Type B pancreatic cell (in vitro differentiated cells): Measurements from ENCODE around the gene COL8A2. TPM values are rescaled to one million over a fixed set of nuclear protein-coding genes. Genes with fewer than 3 reads are reported as not detected.

Experiments
- DNase-seq: peaks from one replicate; pipeline ENCODE4 v3.0.0; 2021; ENCODE audit warnings: mixed read lengths; ENCODE audit not compliant: unreplicated experiment; ENCODE audit errors: extremely low spot score
- H3K27ac Mint-ChIP-seq: 2 replicates; pipeline ENCODE4 v1.8.0; 2021; ENCODE audit warnings: mild to moderate bottlenecking, mixed read lengths
- H3K27me3 Mint-ChIP-seq: 2 replicates; pipeline ENCODE4 v1.8.0; 2021; ENCODE audit warnings: mixed read lengths
- H3K36me3 Mint-ChIP-seq: 2 replicates; pipeline ENCODE4 v1.8.0; 2021; ENCODE audit warnings: mixed read lengths
- H3K4me1 Mint-ChIP-seq: one replicate; pipeline ENCODE4 v1.8.0; 2021; ENCODE audit warnings: mixed read lengths; ENCODE audit not compliant: unreplicated experiment
- H3K4me3 Mint-ChIP-seq: 2 replicates; pipeline ENCODE4 v1.8.0; 2021; ENCODE audit warnings: mild to moderate bottlenecking, mixed read lengths
- H3K9me3 Mint-ChIP-seq: 2 replicates; pipeline ENCODE4 v1.8.0; 2021; ENCODE audit warnings: mixed read lengths
- total RNA-seq: library from RNA; stranded (reverse); gene quantifications from 2 replicates; pipeline ENCODE4 v1.2.1, GENCODE V29; 2021; ENCODE audit warnings: low replicate concordance
- TF ChIP-seq, protein P1 (sequence below): fragments of 200-600 bp; sonication (generic); conservative IDR thresholded peaks from 2 replicates; pipeline ENCODE4 v1.5.0; 2021; ENCODE audit warnings: antibody characterized with exemption, mild to moderate bottlenecking

The COL8A2 gene
- total RNA-seq, 1 donor from 2014 or later = 2.5 TPM

DNA sequence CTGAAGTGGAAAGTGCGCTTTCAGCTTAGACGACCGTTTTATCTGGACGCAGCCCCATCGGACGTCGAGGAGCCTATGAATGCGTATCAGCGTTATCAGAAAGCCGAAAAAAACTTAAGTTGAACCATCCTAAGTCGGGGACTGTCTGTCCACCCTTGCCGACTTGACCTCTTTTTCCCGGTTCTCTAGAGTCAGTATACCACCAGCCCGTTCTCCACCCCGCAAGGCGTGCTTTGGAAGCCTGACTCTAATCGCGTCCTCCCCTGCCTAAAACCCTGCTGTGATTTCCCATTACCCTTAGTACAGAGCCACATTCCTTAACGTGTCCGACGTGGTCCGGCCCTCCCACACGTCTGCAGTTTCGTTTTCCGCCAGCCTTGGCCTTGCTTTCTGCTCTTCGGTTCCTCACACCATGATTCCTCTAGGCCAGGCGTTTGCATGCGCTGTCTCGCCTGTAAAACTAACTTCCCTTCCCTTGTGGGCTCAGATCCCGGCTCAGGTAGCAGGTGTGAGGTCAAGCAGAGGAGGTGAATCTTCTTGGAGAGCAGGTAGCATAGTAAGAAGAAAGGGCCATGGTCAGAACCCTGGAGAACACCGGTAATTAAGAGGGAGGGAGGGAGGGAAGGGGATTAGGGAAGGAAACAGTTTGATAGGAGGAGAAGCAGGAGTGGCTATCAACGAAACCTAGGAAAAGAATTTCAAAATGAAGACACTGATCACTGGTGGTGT, 35.5 kb downstream of the COL8A2 start:
- H3K4me1 Mint-ChIP-seq = peaks cover 10% of the 10 kb centered on the region
- H3K27ac Mint-ChIP-seq = peak overlapping the region; percentile 93
- DNase-seq = no peak
- H3K9me3 Mint-ChIP-seq = no peaks in the 10 kb centered on the region
- H3K36me3 Mint-ChIP-seq = peaks cover 5% of the 10 kb centered on the region
- TF ChIP-seq, protein P1, sequence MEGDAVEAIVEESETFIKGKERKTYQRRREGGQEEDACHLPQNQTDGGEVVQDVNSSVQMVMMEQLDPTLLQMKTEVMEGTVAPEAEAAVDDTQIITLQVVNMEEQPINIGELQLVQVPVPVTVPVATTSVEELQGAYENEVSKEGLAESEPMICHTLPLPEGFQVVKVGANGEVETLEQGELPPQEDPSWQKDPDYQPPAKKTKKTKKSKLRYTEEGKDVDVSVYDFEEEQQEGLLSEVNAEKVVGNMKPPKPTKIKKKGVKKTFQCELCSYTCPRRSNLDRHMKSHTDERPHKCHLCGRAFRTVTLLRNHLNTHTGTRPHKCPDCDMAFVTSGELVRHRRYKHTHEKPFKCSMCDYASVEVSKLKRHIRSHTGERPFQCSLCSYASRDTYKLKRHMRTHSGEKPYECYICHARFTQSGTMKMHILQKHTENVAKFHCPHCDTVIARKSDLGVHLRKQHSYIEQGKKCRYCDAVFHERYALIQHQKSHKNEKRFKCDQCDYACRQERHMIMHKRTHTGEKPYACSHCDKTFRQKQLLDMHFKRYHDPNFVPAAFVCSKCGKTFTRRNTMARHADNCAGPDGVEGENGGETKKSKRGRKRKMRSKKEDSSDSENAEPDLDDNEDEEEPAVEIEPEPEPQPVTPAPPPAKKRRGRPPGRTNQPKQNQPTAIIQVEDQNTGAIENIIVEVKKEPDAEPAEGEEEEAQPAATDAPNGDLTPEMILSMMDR = no peak
- H3K4me3 Mint-ChIP-seq = peak overlapping the region; percentile 94
- H3K27me3 Mint-ChIP-seq = no peaks in the 10 kb centered on the region

DNA sequence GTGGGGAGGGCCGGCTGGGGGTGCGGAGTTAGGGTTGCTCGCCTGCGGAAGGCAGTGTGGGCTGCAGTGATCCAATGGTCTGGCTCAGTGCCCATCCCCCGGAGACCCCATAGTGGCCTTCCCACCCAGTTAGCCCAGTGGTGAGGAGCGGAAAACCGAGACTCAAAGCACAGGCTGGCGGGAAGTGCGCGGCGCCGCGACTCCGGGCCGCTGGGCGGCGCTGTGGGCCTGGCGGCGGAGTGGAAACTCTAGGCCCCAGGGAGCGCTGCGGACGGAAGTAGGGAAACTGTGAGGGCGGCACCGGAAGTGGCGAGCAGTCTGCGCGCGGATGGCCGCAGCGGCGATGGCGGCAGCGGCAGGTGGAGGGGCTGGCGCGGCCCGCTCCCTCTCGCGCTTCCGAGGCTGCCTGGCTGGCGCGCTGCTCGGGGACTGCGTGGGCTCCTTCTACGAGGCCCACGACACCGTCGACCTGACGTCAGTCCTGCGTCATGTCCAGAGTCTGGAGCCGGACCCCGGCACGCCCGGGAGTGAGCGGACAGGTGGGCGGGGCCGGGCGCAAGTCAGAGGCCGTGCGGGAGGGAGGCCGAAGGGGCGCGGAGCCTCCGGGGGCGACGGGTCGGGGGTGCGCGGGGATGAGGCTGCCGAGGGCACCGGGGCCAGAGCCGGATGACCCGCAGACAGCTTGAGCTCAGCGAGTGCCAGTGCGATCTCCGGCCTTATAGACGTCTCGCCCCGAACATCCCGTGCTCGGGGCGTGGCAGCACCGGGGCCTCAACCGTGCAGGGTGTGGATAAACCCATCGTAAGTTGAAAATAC, 36.2 kb downstream of the COL8A2 start, which contains the start of gene ADPRS:
Gene ADPRS (plus strand): TSS at position 316 of the 816 bp plus-strand sequence. CDS start 13 bp downstream, at position 329.
- Mint-ChIP-seq H3K4me3 (peak within 1 kb of the TSS; percentile 94), H3K9me3 (no peaks in the 10 kb centered on the region), H3K27ac (peak within 1 kb of the TSS; percentile 93), H3K27me3 (no peaks in the 10 kb centered on the region), H3K4me1 (peaks cover 10% of the 10 kb centered on the region), H3K36me3 (peaks cover 5% of the 10 kb centered on the region)
- TF ChIP-seq, protein P1 = peak; percentile 99
- DNase-seq = peak; percentile 92

DNA sequence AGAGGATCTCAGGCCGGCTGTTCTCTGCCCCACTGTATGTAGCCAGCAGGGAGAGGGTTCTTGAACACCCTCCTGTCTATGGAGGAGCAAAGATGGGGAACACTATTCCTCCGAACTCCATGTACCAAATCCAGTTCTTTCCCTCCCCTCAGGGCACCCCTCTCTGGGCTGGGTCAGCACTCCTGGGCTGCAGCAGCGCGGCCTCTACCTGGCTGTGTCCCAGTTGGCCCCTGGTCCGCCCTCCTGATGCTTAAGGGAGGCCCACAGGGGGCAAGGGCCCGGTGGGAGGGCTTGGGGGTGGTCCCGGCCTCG, 36.8 kb downstream of the COL8A2 start:
- Mint-ChIP-seq H3K27ac (no peak overlapping the region), H3K36me3 (peaks cover 5% of the 10 kb centered on the region), H3K4me3 (peak overlapping the region; percentile 94), H3K27me3 (no peaks in the 10 kb centered on the region), H3K4me1 (peaks cover 10% of the 10 kb centered on the region), H3K9me3 (no peaks in the 10 kb centered on the region)
- no peak for DNase-seq
- TF ChIP-seq, protein P1 = no peak

DNA sequence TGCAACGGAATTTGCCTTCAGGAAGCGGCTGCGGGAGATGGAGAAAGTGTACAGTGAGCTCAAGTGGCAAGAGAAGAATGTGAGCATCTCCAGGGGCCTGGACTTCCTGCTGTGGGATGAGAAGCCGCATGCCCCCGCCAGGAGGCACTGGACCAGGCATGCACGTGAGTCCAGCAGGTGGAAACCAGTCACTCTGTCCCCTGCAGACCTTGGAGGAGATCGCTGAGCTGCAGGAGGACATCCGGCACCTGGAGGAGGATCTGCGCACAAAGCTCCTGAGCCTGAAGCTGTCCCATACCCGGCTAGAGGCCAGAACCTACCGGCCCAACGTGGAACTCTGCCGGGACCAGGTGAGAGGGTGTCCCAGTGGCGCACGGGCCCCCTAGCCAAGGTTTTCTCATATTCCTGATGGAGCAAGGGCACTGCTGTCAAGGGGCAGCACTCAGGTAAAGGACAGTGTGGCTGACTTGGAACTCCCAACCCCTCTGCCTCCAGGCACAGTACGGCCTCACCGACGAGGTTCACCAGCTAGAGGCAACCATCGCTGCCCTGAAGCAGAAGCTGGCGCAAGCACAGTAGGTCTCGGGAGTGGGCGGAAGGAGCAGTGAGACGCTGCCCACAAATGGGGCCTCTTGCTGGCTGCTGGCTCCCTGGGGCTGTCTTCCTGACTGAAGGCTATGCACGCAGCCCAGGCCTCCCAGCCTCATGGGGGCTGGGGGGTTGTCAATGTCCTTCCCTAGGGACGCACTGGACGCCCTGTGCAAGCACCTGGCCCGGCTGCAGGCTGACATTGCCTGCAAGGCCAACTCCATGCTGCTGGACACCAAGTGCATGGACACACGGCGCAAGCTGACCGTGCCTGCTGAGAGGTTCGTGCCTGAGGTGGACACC, 37.5 kb downstream of the COL8A2 start:
- TF ChIP-seq, protein P1 = no peak
- DNase-seq = peak; percentile 67
- Mint-ChIP-seq H3K4me1 (peaks cover 10% of the 10 kb centered on the region), H3K36me3 (peaks cover 5% of the 10 kb centered on the region), H3K4me3 (peak overlapping the region; percentile 94), H3K27ac (peak overlapping the region; percentile 64), H3K9me3 (no peaks in the 10 kb centered on the region), H3K27me3 (peaks cover 2% of the 10 kb centered on the region)

DNA sequence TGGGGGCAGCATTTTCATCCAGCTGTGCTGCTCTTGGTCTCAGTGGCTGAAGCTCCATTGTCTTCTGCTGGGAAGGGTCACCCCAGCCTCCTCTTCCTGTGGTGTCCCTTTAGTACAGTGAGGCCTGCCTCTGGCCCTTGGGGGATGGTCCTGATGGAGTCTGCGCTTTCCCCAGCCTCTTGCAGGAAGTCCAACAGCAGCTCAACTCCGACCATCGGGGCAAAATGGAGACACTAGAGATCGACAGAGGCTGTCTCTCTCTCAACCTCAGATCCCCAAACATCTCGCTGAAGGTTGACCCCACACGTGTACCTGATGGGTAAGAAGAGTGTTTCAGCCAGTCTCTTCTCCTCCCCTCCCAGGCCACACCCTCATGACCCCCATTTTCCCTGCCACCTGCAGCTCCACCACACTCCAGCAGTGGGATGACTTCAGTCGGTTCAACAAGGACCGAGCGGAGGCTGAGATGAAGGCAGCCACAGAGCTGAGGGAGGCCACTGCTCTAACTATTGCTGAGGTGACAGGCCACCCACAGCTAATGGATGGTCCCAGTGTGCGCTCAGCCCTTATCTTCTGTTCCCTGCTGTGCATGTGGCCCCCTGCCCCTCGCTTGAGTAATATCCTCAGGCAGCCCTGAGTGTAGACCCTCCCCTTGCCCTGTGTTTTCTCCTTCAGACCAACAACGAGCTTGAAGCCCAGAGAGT, 38.3 kb downstream of the COL8A2 start:
- DNase-seq = peak; percentile 53
- H3K27me3 Mint-ChIP-seq = peaks cover 6% of the 10 kb centered on the region
- H3K4me3 Mint-ChIP-seq = peak overlapping the region; percentile 76
- TF ChIP-seq, protein P1 = no peak
- H3K4me1 Mint-ChIP-seq = peaks cover 10% of the 10 kb centered on the region
- H3K36me3 Mint-ChIP-seq = peaks cover 5% of the 10 kb centered on the region
- no peaks in the 10 kb centered on the region for H3K9me3 Mint-ChIP-seq
- peak overlapping the region; percentile 64 for H3K27ac Mint-ChIP-seq
